Breast epithelium (tissue), 3 donors: ENCODE data around the gene TSFM.

Source experiments
- POLR2A ChIP-seq: fragments of 450-650 bp; IDR thresholded peaks from one replicate; pipeline ENCODE4 v1.6.1; 2016; ENCODE audit warnings: antibody characterized with exemption, mild to moderate bottlenecking, moderate library complexity
- POLR2AphosphoS5 ChIP-seq, 3 donors: sonication (generic); formaldehyde crosslinking; IDR thresholded peaks; one replicate each; pipeline ENCODE4 v1.6.1; 2017; ENCODE audit warnings: antibody characterized with exemption in 3 of 3
- TF ChIP-seq, protein P1 (sequence below), 3 donors: fragments of 450-650 bp; IDR thresholded peaks; one replicate each; pipeline ENCODE4 v1.5.1; 2016 to 2017; ENCODE audit warnings: antibody characterized with exemption in 3 of 3, mild to moderate bottlenecking in 3 of 3, moderate library complexity in 3 of 3

DNA sequence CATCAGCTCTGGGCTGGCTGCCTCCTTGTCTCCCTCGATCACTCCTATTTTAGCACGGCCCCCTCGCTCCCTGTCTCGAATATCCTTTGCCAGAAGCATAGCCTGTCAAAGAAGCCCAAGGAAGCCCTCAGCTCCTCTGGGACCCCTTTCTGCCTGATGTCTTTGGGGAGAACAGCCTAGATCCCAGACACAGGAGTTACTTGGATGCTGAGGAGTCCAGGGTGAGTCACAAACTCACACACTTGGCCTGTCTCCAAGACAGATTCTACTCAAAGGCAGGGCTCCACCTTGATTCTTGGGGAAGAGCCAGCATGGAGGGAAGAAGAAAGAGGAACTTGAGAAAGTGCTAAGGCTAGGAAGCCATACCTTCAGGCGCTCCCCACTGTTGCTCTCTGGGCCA, 27.9 kb downstream of the TSFM start:
- TF ChIP-seq, protein P1, sequence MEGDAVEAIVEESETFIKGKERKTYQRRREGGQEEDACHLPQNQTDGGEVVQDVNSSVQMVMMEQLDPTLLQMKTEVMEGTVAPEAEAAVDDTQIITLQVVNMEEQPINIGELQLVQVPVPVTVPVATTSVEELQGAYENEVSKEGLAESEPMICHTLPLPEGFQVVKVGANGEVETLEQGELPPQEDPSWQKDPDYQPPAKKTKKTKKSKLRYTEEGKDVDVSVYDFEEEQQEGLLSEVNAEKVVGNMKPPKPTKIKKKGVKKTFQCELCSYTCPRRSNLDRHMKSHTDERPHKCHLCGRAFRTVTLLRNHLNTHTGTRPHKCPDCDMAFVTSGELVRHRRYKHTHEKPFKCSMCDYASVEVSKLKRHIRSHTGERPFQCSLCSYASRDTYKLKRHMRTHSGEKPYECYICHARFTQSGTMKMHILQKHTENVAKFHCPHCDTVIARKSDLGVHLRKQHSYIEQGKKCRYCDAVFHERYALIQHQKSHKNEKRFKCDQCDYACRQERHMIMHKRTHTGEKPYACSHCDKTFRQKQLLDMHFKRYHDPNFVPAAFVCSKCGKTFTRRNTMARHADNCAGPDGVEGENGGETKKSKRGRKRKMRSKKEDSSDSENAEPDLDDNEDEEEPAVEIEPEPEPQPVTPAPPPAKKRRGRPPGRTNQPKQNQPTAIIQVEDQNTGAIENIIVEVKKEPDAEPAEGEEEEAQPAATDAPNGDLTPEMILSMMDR (IDR thresholded peaks at IDR 0.05) = no peak
- TF ChIP-seq POLR2AphosphoS5 (IDR thresholded peaks at IDR 0.05) = no peak
- no peak for TF ChIP-seq POLR2A
